A549 treated with GW870086 at 1 μM for 4 hours (cell line): Measurements from ENCODE around the gene NUP210L. TPM values are rescaled to one million over a fixed set of nuclear protein-coding genes. Genes with fewer than 3 reads are reported as not detected.

Experiments used
- total RNA-seq: library from RNA; stranded (reverse); fragments of 200-300 nt; extraction: Qiagen RNA extraction; gene quantifications from 5 replicates; pipeline ENCODE4 v1.2.3, GENCODE V29; 2022; ENCODE audit warnings: low read depth

NUP210L gene
- total RNA-seq = 0.02 TPM in 1 of 5 replicates, not detected in the others

GRCh38 chr1:154154534-154155191 is at the start of gene NUP210L:
Gene NUP210L (minus strand): TSS chr1:154155073.

GRCh38 chr1:154191990-154192461 is 37.2 kb upstream of the NUP210L start, which contains the start of gene TPM3:
Gene TPM3 (minus strand): TSS chr1:154192100. CDS start chr1:154192018, 82 bp downstream.

GRCh38 chr1:153990468-153991150 is 164.3 kb downstream of the NUP210L start, which contains the start of gene RPS27:
Gene RPS27 (plus strand): TSS chr1:153990762. CDS start chr1:153990797, 35 bp downstream.

GRCh38 chr1:153985941-153986761 is 168.7 kb downstream of the NUP210L start, which contains the start of gene RAB13:
Gene RAB13 (minus strand): TSS chr1:153986339. CDS start chr1:153986236, 103 bp downstream.

GRCh38 chr1:153977250-153978240 is 177.3 kb downstream of the NUP210L start, which contains the start of gene JTB:
Gene JTB (minus strand): TSS chr1:153977674. CDS start chr1:153977252, 422 bp downstream.

GRCh38 chr1:153967107-153967999 is 187.5 kb downstream of the NUP210L start, which contains the start of gene CREB3L4:
Gene CREB3L4 (plus strand): TSS chr1:153967902. CDS start chr1:153968526, 624 bp downstream.

GRCh38 chr1:153963030-153963849 is 191.6 kb downstream of the NUP210L start, which contains the start of gene SLC39A1:
Gene SLC39A1 (minus strand): TSS chr1:153963537. CDS start chr1:153962715, 822 bp downstream.

GRCh38 chr1:153958111-153958960 is 196.5 kb downstream of the NUP210L start, which contains the start of gene CRTC2:
Gene CRTC2 (minus strand): TSS chr1:153958612. CDS start chr1:153958497, 115 bp downstream.

GRCh38 chr1:153946622-153947241 is 208.1 kb downstream of the NUP210L start, which contains the start of gene DENND4B:
Gene DENND4B (minus strand): TSS chr1:153946718. CDS start chr1:153944374, 2,344 bp downstream.

Other genes with a start within 250 kb of the NUP210L start
- gene GATAD2B, start 232.1 kb downstream of the NUP210L start, total RNA-seq = 6.4 to 14.8 TPM (median 9.0 TPM) in 5 replicates
- gene DENND4B, start 208.4 kb downstream of the NUP210L start, total RNA-seq = 25.8 to 35.7 TPM (median 32.4 TPM) in 5 replicates
- 30.1 to 40.4 TPM (median 37.5 TPM) in 5 replicates for gene CRTC2, start 196.5 kb downstream of the NUP210L start, total RNA-seq
- gene SLC39A1, start 191.5 kb downstream of the NUP210L start, total RNA-seq = 151 to 164 TPM (median 162 TPM) in 5 replicates
- 7.2 to 9.5 TPM (median 9.4 TPM) in 5 replicates for gene CREB3L4, start 187.2 kb downstream of the NUP210L start, total RNA-seq
- 120 to 164 TPM (median 155 TPM) in 5 replicates for gene JTB, start 177.4 kb downstream of the NUP210L start, total RNA-seq
- 126 to 141 TPM (median 136 TPM) in 5 replicates for gene RAB13, start 168.7 kb downstream of the NUP210L start, total RNA-seq
- 4,264 to 8,287 TPM (median 4,398 TPM) in 5 replicates for gene RPS27, start 164.3 kb downstream of the NUP210L start, total RNA-seq
- gene TPM3, start 37.0 kb upstream of the NUP210L start, total RNA-seq = 456 to 556 TPM (median 481 TPM) in 5 replicates
- gene CFAP141, start 51.3 kb upstream of the NUP210L start, total RNA-seq = not detected in 5 replicates
- 96.4 to 106 TPM (median 98.5 TPM) in 5 replicates for gene UBAP2L, start 65.9 kb upstream of the NUP210L start, total RNA-seq
- 90.3 to 113 TPM (median 94.3 TPM) in 5 replicates for gene HAX1, start 117.6 kb upstream of the NUP210L start, total RNA-seq
- not detected in 5 replicates for gene AQP10, start 166.0 kb upstream of the NUP210L start, total RNA-seq
- 27.9 to 41.8 TPM (median 36.3 TPM) in 5 replicates for gene ATP8B2, start 170.5 kb upstream of the NUP210L start, total RNA-seq